ENCODE data around the gene MIEF1. TPM values are rescaled to one million over a fixed set of nuclear protein-coding genes. Genes with fewer than 3 reads are reported as not detected.

MIEF1 gene
- total and polyA plus RNA-seq, 4 donors = 7.1 to 28.9 (median 17.4) TPM

GRCh38 chr22:39476664-39477063, 25.4 kb upstream of the MIEF1 start:
- Histone ChIP-seq H3K4me3 (no peak overlapping the region), H3K27me3 (ENCODE audit: control insufficient read depth in 3 of 3, insufficient read depth in 3 of 3, low read length in 2 of 3) (no peaks in the 10 kb centered on the region), H3K9ac (ENCODE audit: insufficient read depth in 1 of 2, low read length in 2 of 2) (no peak overlapping the region), H3K27ac (ENCODE audit: low read depth in 1 of 2, low read length in 1 of 2) (no peak overlapping the region), H3K9me3 (ENCODE audit: control insufficient read depth in 4 of 4, insufficient read depth in 3 of 4, low read length in 3 of 4) (no peaks in the 10 kb centered on the region), H3K4me1 (ENCODE audit: control insufficient read depth in 5 of 5, insufficient read depth in 5 of 5, low read length in 5 of 5) (peaks cover 0 to 42% (median 10%) of the 10 kb centered on the region in 5 donors), H3K36me3 (ENCODE audit: control insufficient read depth in 4 of 4, insufficient read depth in 4 of 4, low read length in 4 of 4) (peaks cover 0 to 5% (median 0%) of the 10 kb centered on the region in 4 donors)
- no peak for ATAC-seq (ENCODE audit: insufficient read depth, low FRiP score)
- TF ChIP-seq CTCF (IDR thresholded peaks at IDR 0.05; ENCODE audit: control extremely low read depth, extremely low read depth) = no peak
- no peak for DNase-seq
- WGBS, 2 donors = 85 to 87% methylated on average over 13 of the region's 13 CpGs

- H3K4me3 ChIP-seq = no peak overlapping the region
- 92 to 95% methylated on average over 9 of the region's 9 CpGs for WGBS, 2 donors
- H3K9ac ChIP-seq (ENCODE audit: insufficient read depth in 1 of 2, low read length in 2 of 2) = no peak overlapping the region
- no peak for DNase-seq
- TF ChIP-seq CTCF (IDR thresholded peaks at IDR 0.05; ENCODE audit: control extremely low read depth, extremely low read depth) = no peak
- H3K27me3 ChIP-seq (ENCODE audit: control insufficient read depth in 3 of 3, insufficient read depth in 3 of 3, low read length in 2 of 3) = no peaks in the 10 kb centered on the region
- peaks cover 0 to 34% (median 2%) of the 10 kb centered on the region in 5 donors for H3K4me1 ChIP-seq (ENCODE audit: control insufficient read depth in 5 of 5, insufficient read depth in 5 of 5, low read length in 5 of 5)
- ATAC-seq (ENCODE audit: insufficient read depth, low FRiP score) = no peak
- no peaks in the 10 kb centered on the region for H3K9me3 ChIP-seq (ENCODE audit: control insufficient read depth in 4 of 4, insufficient read depth in 3 of 4, low read length in 3 of 4)
- no peak overlapping the region for H3K27ac ChIP-seq (ENCODE audit: low read depth in 1 of 2, low read length in 1 of 2)
- H3K36me3 ChIP-seq (ENCODE audit: control insufficient read depth in 4 of 4, insufficient read depth in 4 of 4, low read length in 4 of 4) = peaks cover 0 to 5% (median 0%) of the 10 kb centered on the region in 4 donors
These were observed 24.5 kb upstream of the MIEF1 start for GRCh38 chr22:39477542-39477941.

GRCh38 chr22:39478441-39478850, 23.6 kb upstream of the MIEF1 start:
- peaks cover 0 to 5% (median 0%) of the 10 kb centered on the region in 4 donors for H3K36me3 ChIP-seq (ENCODE audit: control insufficient read depth in 4 of 4, insufficient read depth in 4 of 4, low read length in 4 of 4)
- H3K4me3 ChIP-seq = no peak overlapping the region
- H3K4me1 ChIP-seq (ENCODE audit: control insufficient read depth in 5 of 5, insufficient read depth in 5 of 5, low read length in 5 of 5) = peaks cover 0 to 25% (median 0%) of the 10 kb centered on the region in 5 donors
- H3K9me3 ChIP-seq (ENCODE audit: control insufficient read depth in 4 of 4, insufficient read depth in 3 of 4, low read length in 3 of 4) = no peaks in the 10 kb centered on the region
- ATAC-seq (ENCODE audit: insufficient read depth, low FRiP score) (no peak), DNase-seq (no peak)
- no peak for TF ChIP-seq CTCF (IDR thresholded peaks at IDR 0.05; ENCODE audit: control extremely low read depth, extremely low read depth)
- no peak overlapping the region for H3K27ac ChIP-seq (ENCODE audit: low read depth in 1 of 2, low read length in 1 of 2)
- H3K27me3 ChIP-seq (ENCODE audit: control insufficient read depth in 3 of 3, insufficient read depth in 3 of 3, low read length in 2 of 3) = no peaks in the 10 kb centered on the region
- 65 to 77% methylated on average over 9 of the region's 9 CpGs for WGBS, 2 donors
- H3K9ac ChIP-seq (ENCODE audit: insufficient read depth in 1 of 2, low read length in 2 of 2) = no peak overlapping the region

GRCh38 chr22:39479254-39479653, 22.8 kb upstream of the MIEF1 start:
- 81 to 90% methylated on average over 3 of the region's 3 CpGs for WGBS, 2 donors

More at GRCh38 chr22:39479254-39479653, 22.8 kb upstream of the MIEF1 start:
- no peaks in the 10 kb centered on the region for H3K27me3 ChIP-seq (ENCODE audit: control insufficient read depth in 3 of 3, insufficient read depth in 3 of 3, low read length in 2 of 3)
- no peak for ATAC-seq (ENCODE audit: insufficient read depth, low FRiP score)
- H3K36me3 ChIP-seq (ENCODE audit: control insufficient read depth in 4 of 4, insufficient read depth in 4 of 4, low read length in 4 of 4) = peaks cover 0 to 5% (median 0%) of the 10 kb centered on the region in 4 donors
- H3K4me3 ChIP-seq = no peak overlapping the region
- no peak overlapping the region for H3K9ac ChIP-seq (ENCODE audit: insufficient read depth in 1 of 2, low read length in 2 of 2)
- H3K4me1 ChIP-seq (ENCODE audit: control insufficient read depth in 5 of 5, insufficient read depth in 5 of 5, low read length in 5 of 5) = peaks cover 0 to 19% (median 0%) of the 10 kb centered on the region in 5 donors
- DNase-seq = no peak
- no peak for TF ChIP-seq CTCF (IDR thresholded peaks at IDR 0.05; ENCODE audit: control extremely low read depth, extremely low read depth)
- no peak overlapping the region for H3K27ac ChIP-seq (ENCODE audit: low read depth in 1 of 2, low read length in 1 of 2)
- no peaks in the 10 kb centered on the region for H3K9me3 ChIP-seq (ENCODE audit: control insufficient read depth in 4 of 4, insufficient read depth in 3 of 4, low read length in 3 of 4)
